Keratinocyte (primary cell): Measurements from ENCODE around the gene PRKD1. TPM values are rescaled to one million over a fixed set of nuclear protein-coding genes. Genes with fewer than 3 reads are reported as not detected.

Experiments used
- DNase-seq: peaks from one replicate; pipeline ENCODE4 v3.0.0-alpha.2; 2011; ENCODE audit warnings: low read depth, missing footprints, low spot score
- FAIRE-seq: peaks from 2 replicates; lab custom pipeline; 2011; peaks lifted over from hg19 to GRCh38; lab: Jason Lieb, UNC
- H2AFZ ChIP-seq: 2 replicates; pipeline ENCODE4 v1.6.0; 2012; ENCODE audit warnings: low read length, control low read depth, inconsistent platforms; ENCODE audit not compliant: control insufficient read depth
- H3K27ac ChIP-seq: 2 replicates; pipeline ENCODE4 v1.5.1; 2011; ENCODE audit warnings: low read length; ENCODE audit not compliant: control insufficient read depth, insufficient read depth
- H3K27me3 ChIP-seq: 3 replicates; pipeline ENCODE4 v1.6.0; 2011; ENCODE audit warnings: low read length; ENCODE audit not compliant: control insufficient read depth, insufficient read depth; ENCODE audit errors: extremely low read depth
- H3K36me3 ChIP-seq, 2 experiments: 2 replicates in 1 of 2; 3 replicates in 1 of 2; pipeline ENCODE4 v1.5.1; 2011; ENCODE audit warnings: low read length in 2 of 2, mild to moderate bottlenecking in 1 of 2; ENCODE audit not compliant: control insufficient read depth in 2 of 2, insufficient read depth in 2 of 2; ENCODE audit errors: extremely low read depth in 1 of 2
- H3K4me1 ChIP-seq: 3 replicates; pipeline ENCODE4 v1.5.1; 2011; ENCODE audit warnings: low read length; ENCODE audit not compliant: control insufficient read depth, insufficient read depth; ENCODE audit errors: extremely low read depth
- H3K4me2 ChIP-seq: 3 replicates; pipeline ENCODE4 v1.6.0; 2011; ENCODE audit warnings: low read depth, low read length; ENCODE audit not compliant: control insufficient read depth, insufficient read depth; ENCODE audit errors: extremely low read depth
- H3K4me3 ChIP-seq, 3 experiments: fragments of 200-600 bp in 1 of 3; sonication (generic) in 1 of 3; 2 replicates in 2 of 3; 3 replicates in 1 of 3; pipeline ENCODE4 v1.5.1; 2011 to 2016; ENCODE audit warnings: low read length in 3 of 3, mild to moderate bottlenecking in 3 of 3, control low read depth in 2 of 3, inconsistent platforms in 1 of 3, low read depth in 1 of 3, mixed read lengths in 1 of 3, mixed run types in 1 of 3, moderate library complexity in 1 of 3; ENCODE audit not compliant: control insufficient read depth in 2 of 3, insufficient read depth in 2 of 3; ENCODE audit errors: extremely low read depth in 1 of 3
- H3K79me2 ChIP-seq: 2 replicates; pipeline ENCODE4 v1.6.0; 2012; ENCODE audit warnings: low read length; ENCODE audit not compliant: control insufficient read depth, insufficient read depth
- H3K9ac ChIP-seq: 3 replicates; pipeline ENCODE4 v1.6.0; 2011; ENCODE audit warnings: low read length; ENCODE audit not compliant: control insufficient read depth, insufficient read depth; ENCODE audit errors: extremely low read depth
- H3K9me1 ChIP-seq: 3 replicates; pipeline ENCODE4 v1.6.0; 2011; ENCODE audit warnings: low read length; ENCODE audit not compliant: control insufficient read depth, insufficient read depth; ENCODE audit errors: extremely low read depth
- H3K9me3 ChIP-seq: 2 replicates; pipeline ENCODE4 v1.5.1; 2012; ENCODE audit warnings: low read depth, low read length; ENCODE audit not compliant: control insufficient read depth
- H4K20me1 ChIP-seq: 3 replicates; pipeline ENCODE4 v1.6.0; 2011; ENCODE audit warnings: low read length; ENCODE audit not compliant: control insufficient read depth, insufficient read depth; ENCODE audit errors: extremely low read depth
- EZH2 ChIP-seq: IDR thresholded peaks from one replicate; pipeline ENCODE4 v1.6.1; 2012; ENCODE audit warnings: inconsistent platforms, mild to moderate bottlenecking, low read length, moderate library complexity
- dilution Hi-C: fragments of 300-500 bp; cut with MboI; formaldehyde crosslinking; loops from one replicate; pipeline ENCODE4 v1.7.0; 2020; ENCODE audit warnings: low sequenced_read_pairs; ENCODE audit not compliant: extremely low pct_ligation_motif_present
- polyA plus RNA-seq, 5 experiments: library from polyadenylated mRNA; depleted of rRNA in 3 of 5; stranded (reverse) in 3 of 5; stranded (forward) in 1 of 5; unstranded in 1 of 5; fragments of >200 nt; gene quantifications; 1 replicate in 1 of 5; 2 replicates in 3 of 5; 3 replicates in 1 of 5; pipeline versions ENCODE4 v1.2.1 to v1.2.3, GENCODE V29; 2011 to 2012; ENCODE audit warnings: missing spikeins in 2 of 5, low read depth in 1 of 5, low replicate concordance in 1 of 5
- TF ChIP-seq, protein P1 (sequence below), 3 experiments: IDR thresholded peaks in 1 of 3; conservative IDR thresholded peaks in 1 of 3; optimal IDR thresholded peaks in 1 of 3; 2 replicates in 2 of 3; 3 replicates in 1 of 3; pipeline versions ENCODE3 to v1.5.1; 2011; ENCODE audit warnings: low read length in 3 of 3, mild to moderate bottlenecking in 3 of 3, moderate library complexity in 2 of 3, control low read depth in 1 of 3, inconsistent platforms in 1 of 3; ENCODE audit not compliant: insufficient read depth in 2 of 3; ENCODE audit errors: extremely low read depth in 1 of 3

Gene PRKD1
- polyA plus RNA-seq, 1 donor (not counting 4 experiments of a cell fraction or from before 2014, with no cell fraction given) = 0.49 TPM

DNA sequence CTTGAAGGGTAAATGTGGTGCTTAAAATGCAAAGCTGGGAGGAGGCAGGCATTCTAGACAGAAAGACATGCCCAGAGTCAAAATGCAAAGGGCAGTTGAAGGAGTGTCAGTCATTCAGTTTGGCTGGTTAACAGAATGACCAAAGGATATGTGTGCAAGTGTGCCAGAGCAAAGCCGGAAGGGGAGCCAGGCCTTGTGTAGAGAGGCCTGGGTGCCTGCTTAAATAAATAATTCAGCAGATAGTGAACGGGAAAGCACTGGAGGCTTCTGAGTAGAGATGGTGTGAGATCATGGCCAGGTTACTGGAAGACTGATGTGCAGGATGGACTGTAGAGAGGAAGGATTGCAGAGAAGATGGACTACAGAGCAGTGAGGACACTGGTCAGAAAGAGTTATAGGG lies 244.9 kb downstream of the PRKD1 start:
- no peak for DNase-seq
- Histone ChIP-seq H3K79me2 (no peaks in the 10 kb centered on the region), H4K20me1 (no peaks in the 10 kb centered on the region), H3K4me2 (no peak overlapping the region), H2AFZ (no peak overlapping the region), H3K9me1 (no peaks in the 10 kb centered on the region), H3K4me3 (no peak overlapping the region), H3K27me3 (no peaks in the 10 kb centered on the region), H3K4me1 (no peaks in the 10 kb centered on the region), H3K27ac (no peak overlapping the region), H3K36me3 (no peaks in the 10 kb centered on the region), H3K9me3 (no peaks in the 10 kb centered on the region), H3K9ac (no peak overlapping the region)
- FAIRE-seq = no peak
- no peak for TF ChIP-seq EZH2
- TF ChIP-seq, protein P1, sequence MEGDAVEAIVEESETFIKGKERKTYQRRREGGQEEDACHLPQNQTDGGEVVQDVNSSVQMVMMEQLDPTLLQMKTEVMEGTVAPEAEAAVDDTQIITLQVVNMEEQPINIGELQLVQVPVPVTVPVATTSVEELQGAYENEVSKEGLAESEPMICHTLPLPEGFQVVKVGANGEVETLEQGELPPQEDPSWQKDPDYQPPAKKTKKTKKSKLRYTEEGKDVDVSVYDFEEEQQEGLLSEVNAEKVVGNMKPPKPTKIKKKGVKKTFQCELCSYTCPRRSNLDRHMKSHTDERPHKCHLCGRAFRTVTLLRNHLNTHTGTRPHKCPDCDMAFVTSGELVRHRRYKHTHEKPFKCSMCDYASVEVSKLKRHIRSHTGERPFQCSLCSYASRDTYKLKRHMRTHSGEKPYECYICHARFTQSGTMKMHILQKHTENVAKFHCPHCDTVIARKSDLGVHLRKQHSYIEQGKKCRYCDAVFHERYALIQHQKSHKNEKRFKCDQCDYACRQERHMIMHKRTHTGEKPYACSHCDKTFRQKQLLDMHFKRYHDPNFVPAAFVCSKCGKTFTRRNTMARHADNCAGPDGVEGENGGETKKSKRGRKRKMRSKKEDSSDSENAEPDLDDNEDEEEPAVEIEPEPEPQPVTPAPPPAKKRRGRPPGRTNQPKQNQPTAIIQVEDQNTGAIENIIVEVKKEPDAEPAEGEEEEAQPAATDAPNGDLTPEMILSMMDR (optimal IDR thresholded peaks at IDR 0.05 in 1 of 3, IDR thresholded peaks at IDR 0.05 in 1 of 3, conservative IDR thresholded peaks at IDR 0.05 in 1 of 3; ENCODE audit: extremely low read depth in 1 of 3, insufficient read depth in 2 of 3, low read length in 3 of 3) = no peak
- dilution Hi-C loops = no loop called here

- Histone ChIP-seq H4K20me1 (no peaks in the 10 kb centered on the region), H3K27me3 (no peaks in the 10 kb centered on the region), H3K4me2 (no peak overlapping the region), H3K9ac (no peak overlapping the region), H3K4me3 (no peak overlapping the region), H3K9me3 (no peaks in the 10 kb centered on the region), H2AFZ (no peak overlapping the region), H3K36me3 (no peaks in the 10 kb centered on the region), H3K79me2 (no peaks in the 10 kb centered on the region), H3K27ac (no peak overlapping the region), H3K4me1 (no peaks in the 10 kb centered on the region), H3K9me1 (no peaks in the 10 kb centered on the region)
- dilution Hi-C loops = no loop called here
- TF ChIP-seq, protein P1 (optimal IDR thresholded peaks at IDR 0.05 in 1 of 3, IDR thresholded peaks at IDR 0.05 in 1 of 3, conservative IDR thresholded peaks at IDR 0.05 in 1 of 3; ENCODE audit: extremely low read depth in 1 of 3, insufficient read depth in 2 of 3, low read length in 3 of 3) = no peak
- no peak for TF ChIP-seq EZH2
- FAIRE-seq = no peak
- DNase-seq = no peak
Observed at GRCh38 chr14:29681316-29681715, 246.3 kb downstream of the PRKD1 start.
